ENCODE results near the gene SEZ6. TPM values are rescaled to one million over a fixed set of nuclear protein-coding genes. Genes with fewer than 3 reads are reported as not detected.

The SEZ6 gene, protein sequence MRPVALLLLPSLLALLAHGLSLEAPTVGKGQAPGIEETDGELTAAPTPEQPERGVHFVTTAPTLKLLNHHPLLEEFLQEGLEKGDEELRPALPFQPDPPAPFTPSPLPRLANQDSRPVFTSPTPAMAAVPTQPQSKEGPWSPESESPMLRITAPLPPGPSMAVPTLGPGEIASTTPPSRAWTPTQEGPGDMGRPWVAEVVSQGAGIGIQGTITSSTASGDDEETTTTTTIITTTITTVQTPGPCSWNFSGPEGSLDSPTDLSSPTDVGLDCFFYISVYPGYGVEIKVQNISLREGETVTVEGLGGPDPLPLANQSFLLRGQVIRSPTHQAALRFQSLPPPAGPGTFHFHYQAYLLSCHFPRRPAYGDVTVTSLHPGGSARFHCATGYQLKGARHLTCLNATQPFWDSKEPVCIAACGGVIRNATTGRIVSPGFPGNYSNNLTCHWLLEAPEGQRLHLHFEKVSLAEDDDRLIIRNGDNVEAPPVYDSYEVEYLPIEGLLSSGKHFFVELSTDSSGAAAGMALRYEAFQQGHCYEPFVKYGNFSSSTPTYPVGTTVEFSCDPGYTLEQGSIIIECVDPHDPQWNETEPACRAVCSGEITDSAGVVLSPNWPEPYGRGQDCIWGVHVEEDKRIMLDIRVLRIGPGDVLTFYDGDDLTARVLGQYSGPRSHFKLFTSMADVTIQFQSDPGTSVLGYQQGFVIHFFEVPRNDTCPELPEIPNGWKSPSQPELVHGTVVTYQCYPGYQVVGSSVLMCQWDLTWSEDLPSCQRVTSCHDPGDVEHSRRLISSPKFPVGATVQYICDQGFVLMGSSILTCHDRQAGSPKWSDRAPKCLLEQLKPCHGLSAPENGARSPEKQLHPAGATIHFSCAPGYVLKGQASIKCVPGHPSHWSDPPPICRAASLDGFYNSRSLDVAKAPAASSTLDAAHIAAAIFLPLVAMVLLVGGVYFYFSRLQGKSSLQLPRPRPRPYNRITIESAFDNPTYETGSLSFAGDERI
- polyA plus RNA-seq: not detected

DNA sequence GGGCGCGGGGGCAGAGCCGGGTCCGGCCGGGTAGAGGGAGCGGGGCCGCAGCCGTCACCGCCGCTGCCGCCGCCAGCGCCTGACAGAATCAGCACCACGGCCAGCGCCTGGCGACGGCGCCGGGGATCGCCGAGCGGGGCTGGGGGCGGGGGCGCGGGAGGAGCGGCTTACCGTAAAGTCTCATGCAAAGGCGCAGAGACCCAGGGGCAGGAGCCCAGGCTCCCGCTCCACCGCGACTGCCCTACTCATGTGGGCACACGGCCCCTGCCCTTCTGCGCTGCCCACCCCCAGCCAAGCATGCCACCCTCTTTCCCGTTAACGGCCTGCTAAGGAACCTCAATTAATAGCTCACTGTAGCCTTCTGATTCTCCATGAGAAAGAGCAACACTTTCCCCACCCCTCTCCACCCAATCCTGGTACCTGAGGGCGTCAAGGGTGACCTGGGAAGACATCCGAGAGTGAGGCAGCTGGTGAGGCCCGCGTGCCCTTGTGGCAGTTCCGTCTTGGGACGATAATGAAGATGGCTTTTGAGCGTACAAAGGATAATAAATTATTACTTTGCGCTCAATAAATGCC is at the start of gene SEZ6:
Gene SEZ6 (minus strand): TSS at position 98 of the 576 bp plus-strand sequence. CDS start 164 bp downstream, outside the sequence.
- Histone ChIP-seq H3K4me3 (ENCODE audit: low read depth in 1 of 2, low read length in 2 of 2) (no peak within 1 kb of the TSS), H3K27ac (ENCODE audit: low read depth in 2 of 2, low read length in 1 of 2) (no peak within 1 kb of the TSS), H3K36me3 (ENCODE audit: control insufficient read depth in 2 of 2, insufficient read depth in 2 of 2, low read length in 1 of 2) (no peaks in the 10 kb centered on the region), H3K4me1 (ENCODE audit: control insufficient read depth in 2 of 2, insufficient read depth in 2 of 2, low read length in 1 of 2) (peaks cover 0 to 7% of the 10 kb centered on the region in 2 donors), H3K27me3 (ENCODE audit: control insufficient read depth in 1 of 2, insufficient read depth in 2 of 2, low read length in 2 of 2) (peaks cover 0 to 9% of the 10 kb centered on the region in 2 donors), H3K9me3 (ENCODE audit: control insufficient read depth in 2 of 2, insufficient read depth in 1 of 2, low read depth in 1 of 2, low read length in 1 of 2) (no peaks in the 10 kb centered on the region)
- WGBS, 2 donors: 4 to 6% methylated on average over 34 to 43 of the region's 43 CpGs

DNA sequence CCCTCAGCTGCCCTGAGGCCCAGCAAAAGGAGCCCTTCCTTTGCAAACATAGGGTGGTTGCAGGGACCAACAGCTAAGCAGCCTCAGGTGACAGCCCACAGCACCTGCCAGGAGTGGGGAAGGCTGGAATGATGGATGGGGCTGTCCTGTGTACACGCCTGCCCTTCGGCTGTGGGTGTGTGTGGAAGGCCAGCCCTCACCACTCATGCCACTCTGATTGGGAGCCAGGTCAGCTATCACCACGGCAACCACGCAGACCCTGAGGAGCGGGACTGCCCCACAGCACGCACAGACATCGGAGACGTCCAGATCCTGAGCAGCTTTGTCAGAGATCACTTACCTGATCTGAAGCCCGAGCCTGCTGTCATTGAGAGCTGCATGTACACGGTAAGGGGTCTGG is 49.0 kb upstream of the SEZ6 start:
- no peaks in the 10 kb centered on the region for H3K36me3 ChIP-seq (ENCODE audit: control insufficient read depth in 2 of 2, insufficient read depth in 2 of 2, low read length in 1 of 2)
- no peak overlapping the region for H3K4me3 ChIP-seq (ENCODE audit: low read depth in 1 of 2, low read length in 2 of 2)
- H3K9me3 ChIP-seq (ENCODE audit: control insufficient read depth in 2 of 2, insufficient read depth in 1 of 2, low read depth in 1 of 2, low read length in 1 of 2): no peaks in the 10 kb centered on the region
- H3K4me1 ChIP-seq (ENCODE audit: control insufficient read depth in 2 of 2, insufficient read depth in 2 of 2, low read length in 1 of 2): no peaks in the 10 kb centered on the region
- no peak overlapping the region for H3K27ac ChIP-seq (ENCODE audit: low read depth in 2 of 2, low read length in 1 of 2)
- no peaks in the 10 kb centered on the region for H3K27me3 ChIP-seq (ENCODE audit: control insufficient read depth in 1 of 2, insufficient read depth in 2 of 2, low read length in 2 of 2)
- WGBS, 2 donors: 71 to 76% methylated on average over 10 of the region's 10 CpGs

DNA sequence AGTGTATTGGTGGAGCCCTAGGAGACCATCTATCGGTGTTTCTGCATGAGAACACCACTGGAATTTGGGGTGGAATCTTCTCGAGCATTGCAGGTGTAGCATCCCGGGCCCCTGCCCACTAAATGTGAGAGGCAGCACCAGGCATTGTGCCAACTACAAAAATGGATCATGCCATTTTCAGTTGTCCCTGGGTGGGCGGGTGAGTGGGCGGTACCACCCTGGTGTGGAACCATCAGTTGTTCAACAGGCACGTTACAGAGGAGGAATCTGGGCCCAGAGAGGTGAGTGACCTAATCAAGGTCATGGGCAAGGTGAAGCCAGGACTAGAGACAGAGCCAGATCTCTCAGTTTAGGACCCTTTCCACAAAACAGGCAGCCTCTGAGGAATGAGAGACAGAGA is 45.9 kb upstream of the SEZ6 start:
- H3K4me1 ChIP-seq (ENCODE audit: control insufficient read depth in 2 of 2, insufficient read depth in 2 of 2, low read length in 1 of 2): no peaks in the 10 kb centered on the region
- H3K27ac ChIP-seq (ENCODE audit: low read depth in 2 of 2, low read length in 1 of 2): no peak overlapping the region
- H3K4me3 ChIP-seq (ENCODE audit: low read depth in 1 of 2, low read length in 2 of 2): no peak overlapping the region
- no peaks in the 10 kb centered on the region for H3K36me3 ChIP-seq (ENCODE audit: control insufficient read depth in 2 of 2, insufficient read depth in 2 of 2, low read length in 1 of 2)
- H3K9me3 ChIP-seq (ENCODE audit: control insufficient read depth in 2 of 2, insufficient read depth in 1 of 2, low read depth in 1 of 2, low read length in 1 of 2): no peaks in the 10 kb centered on the region
- no peaks in the 10 kb centered on the region for H3K27me3 ChIP-seq (ENCODE audit: control insufficient read depth in 1 of 2, insufficient read depth in 2 of 2, low read length in 2 of 2)
- 80% methylated on average over 6 of the region's 6 CpGs for WGBS, 2 donors

DNA sequence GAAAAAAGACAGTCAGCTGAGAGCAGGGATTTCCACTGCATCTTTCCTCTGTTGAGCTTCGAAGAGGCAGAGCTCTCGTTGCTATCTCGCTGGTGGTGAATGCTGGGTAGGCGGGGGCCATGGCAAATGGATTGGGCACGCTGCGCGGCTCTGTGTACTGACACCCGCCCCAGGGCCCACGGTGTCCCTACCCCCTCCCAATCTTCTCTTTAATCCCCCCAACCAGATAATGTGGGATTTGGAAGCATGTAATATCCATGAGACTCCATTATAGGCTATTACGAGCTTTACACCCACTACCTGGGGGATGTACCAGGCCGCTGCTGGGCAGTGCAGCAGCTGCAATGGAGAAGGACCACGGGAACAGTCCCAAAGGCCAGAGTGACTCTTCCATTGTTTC is 45.4 kb upstream of the SEZ6 start:
- Histone ChIP-seq H3K36me3 (ENCODE audit: control insufficient read depth in 2 of 2, insufficient read depth in 2 of 2, low read length in 1 of 2) (no peaks in the 10 kb centered on the region), H3K27me3 (ENCODE audit: control insufficient read depth in 1 of 2, insufficient read depth in 2 of 2, low read length in 2 of 2) (no peaks in the 10 kb centered on the region), H3K4me1 (ENCODE audit: control insufficient read depth in 2 of 2, insufficient read depth in 2 of 2, low read length in 1 of 2) (no peaks in the 10 kb centered on the region), H3K4me3 (ENCODE audit: low read depth in 1 of 2, low read length in 2 of 2) (no peak overlapping the region), H3K9me3 (ENCODE audit: control insufficient read depth in 2 of 2, insufficient read depth in 1 of 2, low read depth in 1 of 2, low read length in 1 of 2) (no peaks in the 10 kb centered on the region), H3K27ac (ENCODE audit: low read depth in 2 of 2, low read length in 1 of 2) (no peak overlapping the region)
- 86 to 90% methylated on average over 12 of the region's 12 CpGs for WGBS, 2 donors

GRCh38 chr17:29050176-29050575 is 44.3 kb upstream of the SEZ6 start:
- Histone ChIP-seq H3K9me3 (ENCODE audit: control insufficient read depth in 2 of 2, insufficient read depth in 1 of 2, low read depth in 1 of 2, low read length in 1 of 2) (no peaks in the 10 kb centered on the region), H3K27me3 (ENCODE audit: control insufficient read depth in 1 of 2, insufficient read depth in 2 of 2, low read length in 2 of 2) (no peaks in the 10 kb centered on the region), H3K4me3 (ENCODE audit: low read depth in 1 of 2, low read length in 2 of 2) (no peak overlapping the region), H3K36me3 (ENCODE audit: control insufficient read depth in 2 of 2, insufficient read depth in 2 of 2, low read length in 1 of 2) (no peaks in the 10 kb centered on the region), H3K27ac (ENCODE audit: low read depth in 2 of 2, low read length in 1 of 2) (no peak overlapping the region), H3K4me1 (ENCODE audit: control insufficient read depth in 2 of 2, insufficient read depth in 2 of 2, low read length in 1 of 2) (no peaks in the 10 kb centered on the region)
- 85 to 88% methylated on average over 5 of the region's 5 CpGs for WGBS, 2 donors

DNA sequence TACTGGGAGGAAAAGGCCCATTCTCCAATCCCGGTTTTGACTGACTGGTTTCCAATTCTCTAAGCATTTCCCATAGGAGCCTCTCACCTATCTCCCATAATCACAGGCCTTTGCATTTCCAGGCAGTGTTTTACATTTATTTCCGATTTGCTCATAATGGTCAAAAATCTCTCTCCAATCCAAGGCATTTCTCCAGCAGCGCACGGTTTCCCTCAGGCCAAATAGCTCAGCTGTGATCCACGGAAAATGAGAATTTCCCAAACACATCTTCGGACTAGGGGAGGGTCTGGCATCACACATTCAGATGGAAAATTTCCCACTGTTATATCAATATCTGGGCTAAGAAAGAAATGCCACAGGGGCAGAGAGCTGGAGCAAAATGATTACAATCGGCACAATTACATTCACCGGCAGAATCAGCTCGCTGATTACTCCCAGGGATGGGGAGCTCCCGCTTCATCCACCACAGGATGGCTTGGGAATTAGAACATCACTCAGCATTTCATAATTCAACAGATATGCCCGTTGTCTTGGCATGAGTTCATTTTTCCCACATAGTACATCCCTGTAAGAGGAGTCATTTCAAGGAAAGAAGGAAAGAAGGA is 43.8 kb upstream of the SEZ6 start:
- H3K27ac ChIP-seq (ENCODE audit: low read depth in 2 of 2, low read length in 1 of 2): no peak overlapping the region
- H3K9me3 ChIP-seq (ENCODE audit: control insufficient read depth in 2 of 2, insufficient read depth in 1 of 2, low read depth in 1 of 2, low read length in 1 of 2): no peaks in the 10 kb centered on the region
- WGBS, 2 donors: 86 to 87% methylated on average over 11 of the region's 11 CpGs
- no peaks in the 10 kb centered on the region for H3K36me3 ChIP-seq (ENCODE audit: control insufficient read depth in 2 of 2, insufficient read depth in 2 of 2, low read length in 1 of 2)
- H3K4me3 ChIP-seq (ENCODE audit: low read depth in 1 of 2, low read length in 2 of 2): no peak overlapping the region
- no peaks in the 10 kb centered on the region for H3K27me3 ChIP-seq (ENCODE audit: control insufficient read depth in 1 of 2, insufficient read depth in 2 of 2, low read length in 2 of 2)
- H3K4me1 ChIP-seq (ENCODE audit: control insufficient read depth in 2 of 2, insufficient read depth in 2 of 2, low read length in 1 of 2): no peaks in the 10 kb centered on the region

GRCh38 chr17:29048440-29049368 is 42.9 kb upstream of the SEZ6 start:
- 55 to 60% methylated on average over 10 of the region's 10 CpGs for WGBS, 2 donors
- H3K27me3 ChIP-seq (ENCODE audit: control insufficient read depth in 1 of 2, insufficient read depth in 2 of 2, low read length in 2 of 2): no peaks in the 10 kb centered on the region
- H3K36me3 ChIP-seq (ENCODE audit: control insufficient read depth in 2 of 2, insufficient read depth in 2 of 2, low read length in 1 of 2): no peaks in the 10 kb centered on the region
- H3K27ac ChIP-seq (ENCODE audit: low read depth in 2 of 2, low read length in 1 of 2): no peak overlapping the region
- no peaks in the 10 kb centered on the region for H3K4me1 ChIP-seq (ENCODE audit: control insufficient read depth in 2 of 2, insufficient read depth in 2 of 2, low read length in 1 of 2)
- H3K4me3 ChIP-seq (ENCODE audit: low read depth in 1 of 2, low read length in 2 of 2): no peak overlapping the region
- no peaks in the 10 kb centered on the region for H3K9me3 ChIP-seq (ENCODE audit: control insufficient read depth in 2 of 2, insufficient read depth in 1 of 2, low read depth in 1 of 2, low read length in 1 of 2)

GRCh38 chr17:29046473-29046839 is 40.6 kb upstream of the SEZ6 start:
- Histone ChIP-seq H3K36me3 (ENCODE audit: control insufficient read depth in 2 of 2, insufficient read depth in 2 of 2, low read length in 1 of 2) (no peaks in the 10 kb centered on the region), H3K9me3 (ENCODE audit: control insufficient read depth in 2 of 2, insufficient read depth in 1 of 2, low read depth in 1 of 2, low read length in 1 of 2) (no peaks in the 10 kb centered on the region), H3K4me1 (ENCODE audit: control insufficient read depth in 2 of 2, insufficient read depth in 2 of 2, low read length in 1 of 2) (peaks cover 4 to 5% of the 10 kb centered on the region in 2 donors), H3K27me3 (ENCODE audit: control insufficient read depth in 1 of 2, insufficient read depth in 2 of 2, low read length in 2 of 2) (no peaks in the 10 kb centered on the region), H3K4me3 (ENCODE audit: low read depth in 1 of 2, low read length in 2 of 2) (no peak overlapping the region), H3K27ac (ENCODE audit: low read depth in 2 of 2, low read length in 1 of 2) (no peak overlapping the region)
- 72 to 77% methylated on average over 5 of the region's 5 CpGs for WGBS, 2 donors
